Activated T-cell treated with anti-CD3 and anti-CD28 coated beads, Interleukin-2, amount 50 U/mL, for 48 hours (primary cell): ENCODE data around the gene LHPP.

ENCODE experiments used
- DNase-seq, 2 experiments: peaks; one replicate each; pipeline ENCODE4 v3.0.0-alpha.2; 2020

Gene LHPP

DNA sequence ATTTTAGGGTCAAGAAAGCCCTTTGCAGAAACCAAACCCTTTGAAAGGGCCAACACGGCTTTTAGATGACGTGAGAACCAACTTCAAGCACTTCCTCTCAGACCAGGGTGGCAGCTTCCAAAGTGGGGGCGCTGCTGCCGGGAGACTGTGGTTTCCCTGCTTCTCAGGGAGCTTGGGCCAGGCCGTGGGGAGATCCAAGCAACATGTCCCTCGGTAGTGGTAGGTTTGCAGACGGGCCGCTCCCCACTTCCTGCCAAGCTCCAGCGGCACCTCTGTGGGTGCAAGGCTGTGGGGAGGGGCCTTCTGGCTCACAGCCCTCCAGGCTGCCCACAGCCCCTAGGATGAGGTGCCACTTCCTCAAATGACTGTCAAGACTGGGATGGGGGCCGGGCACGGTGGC, 150.1 kb downstream of the LHPP start:
- peak; percentile 49 to 56 for DNase-seq

DNA sequence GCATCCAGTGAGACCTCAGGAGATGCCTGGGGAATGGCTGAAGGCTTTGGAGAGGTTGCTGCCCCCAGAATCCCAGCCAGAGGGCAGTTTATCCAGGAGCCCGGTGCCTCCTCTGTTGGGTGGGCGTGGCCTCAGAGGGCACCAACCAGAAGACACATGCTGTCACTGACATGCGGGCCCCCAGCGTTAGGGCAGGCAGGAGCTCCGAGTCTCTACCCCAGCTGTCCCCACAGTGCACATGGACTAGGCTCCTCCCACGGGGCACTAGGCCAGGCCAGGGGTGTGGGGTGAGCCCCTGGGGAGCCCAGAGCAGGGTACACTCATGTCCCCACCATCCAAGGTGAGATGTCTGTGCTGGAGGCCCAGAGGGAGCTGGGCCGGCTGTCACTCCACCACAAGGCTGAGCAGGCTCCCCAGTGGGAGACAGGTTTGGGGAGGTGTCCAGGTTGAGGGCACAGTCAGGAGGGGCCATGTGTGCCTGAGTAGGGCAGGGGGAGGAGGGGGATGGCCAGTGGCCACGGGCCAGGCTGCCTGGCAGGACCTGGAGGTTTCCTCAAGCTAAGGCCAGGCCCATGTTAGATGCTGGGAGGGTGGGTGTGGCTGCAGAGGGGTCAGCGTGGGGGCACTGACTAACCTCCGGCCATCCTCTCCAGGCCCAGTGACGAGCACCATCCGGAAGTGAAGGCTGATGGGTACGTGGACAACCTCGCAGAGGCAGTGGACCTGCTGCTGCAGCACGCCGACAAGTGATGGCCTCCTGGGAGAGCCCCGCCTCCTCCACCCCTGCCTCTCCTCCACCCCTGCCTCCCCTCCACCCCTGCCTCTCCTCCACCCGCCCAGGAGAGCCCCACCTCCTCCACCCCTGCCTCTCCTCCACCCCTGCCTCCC, 151.2 kb downstream of the LHPP start:
- DNase-seq: peak; percentile 55 to 56

DNA sequence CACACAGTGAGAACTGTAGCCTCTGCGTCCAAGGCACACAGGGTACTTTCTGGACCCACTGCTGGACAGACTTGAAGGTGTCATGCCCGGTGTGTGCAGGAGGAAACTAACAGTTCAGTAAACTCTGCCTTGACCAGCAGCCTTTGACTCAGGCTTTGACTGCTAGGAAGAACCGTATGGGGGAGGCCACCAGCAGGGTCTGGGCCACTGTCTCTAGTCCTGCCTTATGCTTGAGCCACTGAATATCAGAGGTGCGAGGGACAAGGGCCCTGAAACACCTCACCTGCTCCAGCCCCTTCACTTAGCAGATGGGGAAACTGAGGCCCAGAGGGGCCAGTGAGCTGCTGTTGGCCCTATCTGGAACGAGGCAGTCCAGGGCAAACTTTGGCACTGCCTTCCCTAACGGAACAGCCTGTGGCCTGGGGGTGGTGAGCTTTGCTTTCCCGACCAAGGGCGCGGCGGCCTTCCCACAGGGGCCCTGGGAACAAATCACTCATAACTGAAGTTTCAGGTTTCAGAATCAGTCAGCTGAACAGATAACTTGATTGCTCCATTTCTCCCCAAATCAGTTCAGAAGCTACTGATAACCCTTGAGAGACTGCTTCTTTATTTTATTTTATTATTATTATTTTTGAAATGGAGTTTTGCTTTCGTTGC, 152.5 kb downstream of the LHPP start:
- peak; percentile 80 to 82 for DNase-seq

DNA sequence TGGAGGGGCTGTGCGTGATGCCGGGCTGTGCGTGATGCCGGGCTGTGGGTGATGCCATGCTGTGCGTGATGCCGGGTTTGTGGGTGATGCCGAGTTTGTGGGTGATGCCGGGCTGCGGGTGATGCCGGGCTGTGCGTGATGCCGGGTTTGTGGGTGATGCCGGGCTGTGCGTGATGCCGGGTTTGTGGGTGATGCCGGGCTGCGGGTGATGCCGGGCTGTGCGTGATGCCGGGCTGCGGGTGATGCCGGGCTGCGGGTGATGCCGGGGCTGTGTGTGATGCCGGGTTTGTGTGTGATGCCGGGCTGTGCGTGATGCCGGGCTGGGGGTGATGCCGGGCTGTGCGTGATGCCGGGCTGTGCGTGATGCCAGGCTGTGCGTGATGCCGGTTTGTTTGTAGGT, 153.6 kb downstream of the LHPP start:
- no peak for DNase-seq

DNA sequence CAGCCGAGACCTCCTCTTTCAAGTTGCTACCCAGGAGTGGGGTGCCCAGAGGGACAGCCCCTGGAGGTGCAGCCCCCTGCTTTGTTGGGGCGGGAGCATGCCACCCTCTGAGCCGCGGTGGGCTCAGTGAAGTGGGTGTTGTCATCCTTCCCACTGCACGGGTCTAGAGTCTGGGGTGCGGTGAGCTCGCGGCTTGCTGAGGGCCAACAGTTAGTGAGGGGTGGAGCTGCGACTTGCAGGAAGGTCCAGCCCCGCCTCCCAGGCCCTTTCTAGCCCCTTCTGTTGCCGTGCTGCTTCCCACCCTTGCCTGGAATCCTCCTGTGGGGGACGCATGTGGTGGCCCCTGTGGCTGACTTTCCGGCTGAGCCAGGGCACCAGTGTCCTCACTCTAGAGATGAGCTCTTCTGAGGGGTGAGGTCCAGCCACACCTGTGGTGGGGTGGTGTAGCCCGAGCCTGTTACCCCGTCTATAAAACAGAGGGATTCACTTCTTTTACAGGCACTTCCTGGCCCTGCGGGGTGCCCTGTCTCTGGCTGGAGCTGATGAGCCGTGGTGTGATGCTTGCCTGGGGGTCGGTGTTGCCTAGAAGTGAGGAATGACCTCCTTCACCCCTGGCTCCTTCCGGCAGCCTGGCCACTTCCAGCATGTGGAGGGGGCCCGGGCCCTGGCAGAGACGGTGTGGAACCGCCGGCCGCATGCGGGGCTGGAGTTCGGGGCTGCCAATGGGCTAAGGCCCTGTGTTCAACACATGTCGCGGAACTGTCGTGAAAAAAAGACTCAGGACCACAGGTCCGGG, 154.6 kb downstream of the LHPP start:
- DNase-seq: no peak

DNA sequence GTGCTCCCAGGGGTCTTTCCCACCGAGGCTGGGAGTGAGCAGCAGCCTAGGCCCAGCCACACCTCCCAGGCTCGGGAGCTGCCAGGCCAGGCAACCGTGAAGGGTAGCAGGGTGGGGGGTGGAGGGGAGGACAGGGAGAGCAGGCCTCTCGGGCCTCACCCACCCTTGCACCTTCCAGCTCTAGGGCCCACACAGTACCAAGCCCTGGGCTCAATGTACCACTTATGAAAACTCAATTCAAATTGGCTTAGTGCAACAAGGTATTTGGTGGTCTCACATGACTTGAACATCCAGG, 155.2 kb downstream of the LHPP start:
- DNase-seq: no peak

DNA sequence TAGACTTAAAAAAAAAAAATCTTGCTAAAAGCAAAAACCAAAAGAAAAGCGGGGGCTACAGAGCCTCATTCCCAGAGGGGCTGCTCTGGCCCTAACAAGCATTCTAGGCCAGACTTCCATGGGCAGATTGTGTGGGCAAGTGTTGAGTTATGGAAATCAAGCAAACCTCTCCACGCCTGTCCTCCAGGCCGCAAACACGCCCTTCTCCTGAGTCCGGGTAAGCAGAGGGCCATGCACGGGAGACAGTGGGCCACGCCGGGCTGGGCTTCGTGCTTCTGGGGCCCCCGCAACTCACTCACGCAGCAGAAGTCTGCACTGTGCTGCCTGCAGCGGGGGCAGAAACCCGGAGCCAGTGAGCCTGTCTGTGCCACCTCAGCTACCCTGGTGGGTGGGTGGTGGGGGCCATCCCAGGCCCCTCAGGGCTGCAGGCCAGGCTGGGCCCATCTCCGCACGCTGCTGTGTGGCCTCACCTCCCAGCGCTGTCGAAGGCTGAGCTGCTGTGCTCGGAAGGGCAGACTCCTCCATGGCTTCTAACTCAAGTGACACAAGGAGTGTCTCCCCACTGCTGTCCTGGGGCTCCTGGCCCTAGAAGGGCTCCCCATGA, 156.9 kb downstream of the LHPP start:
- no peak for DNase-seq

DNA sequence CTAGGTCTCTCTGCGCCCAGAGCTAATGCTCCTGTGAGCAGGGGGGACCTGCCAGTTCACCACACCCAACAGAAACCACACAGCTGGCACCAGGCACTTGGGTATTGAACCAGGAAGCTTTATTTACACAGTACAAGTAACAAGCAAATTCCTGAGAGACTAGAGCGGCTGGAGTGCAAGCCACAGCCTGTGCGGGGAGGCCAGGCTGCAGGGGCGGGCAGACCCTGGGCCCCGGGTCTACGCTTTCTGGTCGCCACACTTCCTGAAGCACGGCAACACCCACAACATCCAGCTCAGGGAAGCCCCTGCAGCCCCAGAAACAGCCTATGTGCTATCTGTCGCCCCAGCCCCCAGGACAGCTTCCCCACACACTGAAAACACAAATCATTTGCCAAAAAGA, 157.6 kb downstream of the LHPP start:
- DNase-seq: no peak

DNA sequence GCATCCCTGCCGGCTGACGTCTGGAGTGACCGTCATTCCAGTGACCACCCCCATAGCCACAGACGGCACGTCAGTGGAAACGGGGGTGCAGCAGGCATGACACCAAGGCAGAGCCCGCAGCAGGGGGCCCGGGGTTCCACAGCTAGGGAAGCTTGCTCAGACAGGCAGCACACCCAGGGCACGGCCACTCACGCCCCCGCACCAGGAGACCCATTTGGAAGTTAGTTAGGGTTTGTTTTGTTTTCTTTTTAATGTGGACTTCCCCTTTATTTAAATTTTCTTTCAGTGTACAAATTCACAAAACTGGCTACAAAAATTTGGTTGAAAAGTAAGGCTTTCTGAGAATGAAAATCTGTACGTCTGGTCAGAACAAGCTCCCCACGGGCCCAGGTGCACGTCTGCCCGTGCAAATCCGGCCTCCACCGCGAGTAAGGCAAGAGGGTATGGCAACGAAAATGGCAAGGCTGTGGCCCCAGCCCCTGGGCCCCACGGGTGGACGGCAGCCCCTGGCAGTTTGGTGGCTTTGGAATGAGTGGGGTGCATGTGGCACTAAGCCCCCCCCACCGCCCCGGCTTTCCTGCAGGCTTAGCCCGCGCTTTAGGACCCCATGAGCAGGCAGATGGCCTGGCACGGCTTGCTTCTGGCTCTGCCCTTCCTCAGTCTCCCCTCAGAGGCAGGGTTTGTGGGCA, 158.3 kb downstream of the LHPP start:
- no peak for DNase-seq

DNA sequence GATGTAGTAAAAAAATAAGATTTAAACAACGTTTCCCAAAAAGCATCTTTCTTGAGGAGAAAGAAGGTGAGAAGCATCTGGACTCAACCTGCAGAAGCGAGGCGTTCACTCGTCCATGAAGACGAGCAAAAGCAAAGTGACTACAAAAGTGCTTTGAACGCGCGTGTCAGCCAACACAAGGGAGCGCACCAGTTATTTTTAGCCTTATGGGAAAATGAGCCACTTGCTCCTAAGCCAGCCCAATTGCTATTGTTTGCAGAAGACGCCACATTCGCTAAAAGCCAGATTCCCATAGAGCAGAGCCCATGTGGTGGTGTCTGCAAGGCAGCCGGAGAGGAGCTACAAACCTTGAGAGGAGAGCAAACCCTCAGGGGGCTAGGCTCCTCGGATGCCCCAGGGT, 160.0 kb downstream of the LHPP start:
- no peak for DNase-seq

DNA sequence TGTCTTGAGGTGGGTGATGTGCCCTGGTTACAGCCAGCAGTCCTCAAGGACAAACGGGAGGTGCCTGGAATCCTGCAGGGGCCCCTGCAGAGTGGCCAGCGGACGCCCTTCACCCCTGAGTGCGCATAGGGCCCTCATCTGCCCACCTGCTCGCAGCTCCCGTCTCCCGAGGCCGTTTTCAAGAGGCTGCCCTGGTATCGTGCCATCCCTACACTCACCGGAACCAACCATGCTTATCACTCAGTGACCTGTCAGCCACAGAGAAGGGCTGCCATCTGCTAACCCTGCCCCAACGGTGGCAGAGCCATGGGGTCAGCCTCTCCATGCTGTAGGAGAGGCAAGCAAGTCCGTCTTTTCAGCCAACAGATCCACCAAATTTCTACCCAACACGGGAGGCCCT, 160.5 kb downstream of the LHPP start:
- DNase-seq: no peak

DNA sequence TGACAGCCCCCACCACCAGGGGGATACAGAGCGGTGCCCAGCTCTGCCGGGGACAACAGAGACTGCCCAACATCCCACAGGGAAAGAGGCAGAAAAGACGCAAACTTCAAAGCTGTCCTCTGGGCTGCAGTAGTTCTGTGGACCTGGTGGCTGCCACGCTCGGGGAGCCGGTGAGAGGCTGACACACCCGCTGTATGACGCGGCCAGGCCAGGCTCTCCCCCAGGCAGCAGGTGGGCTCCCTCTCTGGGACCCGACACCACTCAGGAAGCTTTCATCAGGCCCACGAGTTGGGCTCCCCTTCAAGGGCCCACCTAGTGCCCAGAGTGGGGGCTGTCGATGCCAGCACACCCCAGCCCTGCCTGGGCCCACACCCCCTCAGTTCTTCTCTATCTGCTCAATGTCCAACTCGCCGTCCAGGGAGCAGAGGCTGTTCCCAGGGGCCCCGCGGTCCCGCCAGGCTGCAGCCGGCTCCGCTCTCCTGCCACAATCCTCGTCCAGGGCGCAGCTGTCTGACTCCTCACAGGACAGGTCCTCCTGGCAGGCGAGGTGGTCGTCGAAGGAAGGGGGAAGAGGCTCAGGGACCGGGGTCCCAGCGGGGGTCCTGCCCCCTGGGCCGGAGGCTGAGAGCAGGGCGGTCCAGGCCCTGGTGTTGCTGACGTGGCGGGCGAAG, 161.4 kb downstream of the LHPP start:
- DNase-seq: no peak

DNA sequence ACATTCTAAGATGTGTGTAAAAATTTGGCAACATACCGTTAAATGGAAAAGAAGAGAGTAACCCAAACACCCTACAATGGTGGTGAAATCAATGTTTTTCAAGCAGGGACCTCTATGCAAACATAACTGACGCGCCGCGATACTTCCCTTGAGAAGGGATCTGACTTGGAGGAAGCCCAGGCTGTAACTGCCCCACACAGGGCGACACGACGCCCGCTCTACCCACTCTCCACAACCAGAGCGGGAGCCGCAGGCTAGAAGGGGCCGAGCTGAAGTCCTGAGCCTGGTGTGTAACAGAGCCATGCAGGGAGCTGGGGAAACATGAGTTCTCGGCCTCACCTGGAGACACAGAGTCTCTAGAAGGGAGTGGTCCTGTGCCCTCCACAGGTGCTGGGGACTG, 162.4 kb downstream of the LHPP start:
- DNase-seq: no peak

DNA sequence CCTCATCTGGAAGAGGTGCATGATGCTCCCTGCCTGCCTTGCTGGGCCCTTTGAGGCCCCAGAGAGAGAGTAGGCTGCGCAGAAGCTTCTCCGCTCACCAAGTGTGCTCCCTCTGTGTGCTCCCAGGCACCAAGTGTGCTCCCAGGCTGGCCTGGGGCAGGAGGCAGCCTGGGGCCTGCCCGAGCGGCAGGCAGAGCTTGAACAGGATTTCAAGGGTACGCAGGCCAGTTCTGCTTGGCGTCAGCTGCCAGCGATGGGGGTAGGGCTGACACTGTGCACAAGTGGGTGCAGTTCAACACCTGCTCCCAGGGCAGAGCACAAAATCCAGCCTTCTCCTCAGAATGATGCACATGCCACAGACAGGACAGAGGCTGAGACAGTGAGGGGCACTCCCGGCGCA, 162.8 kb downstream of the LHPP start:
- DNase-seq: no peak

DNA sequence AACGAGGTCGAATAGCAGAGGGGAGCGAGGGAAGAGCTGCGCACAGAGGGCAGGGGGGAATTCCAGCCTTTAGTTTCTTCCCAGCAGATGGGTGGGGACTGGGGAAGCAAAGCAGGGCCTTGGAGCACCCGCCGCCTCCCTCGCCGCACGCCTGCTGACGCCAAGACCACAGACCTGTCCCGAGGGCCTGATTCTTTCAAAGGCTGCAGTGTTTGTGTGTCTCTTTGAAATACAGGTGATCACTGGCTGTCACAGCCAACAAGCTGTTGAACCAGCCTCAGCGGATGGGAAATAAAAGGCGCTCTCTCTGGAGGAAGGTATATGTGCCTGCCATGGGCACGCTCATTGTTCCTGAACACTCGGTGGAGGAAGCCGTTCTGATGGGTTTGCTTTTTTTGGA, 163.3 kb downstream of the LHPP start:
- no peak for DNase-seq

DNA sequence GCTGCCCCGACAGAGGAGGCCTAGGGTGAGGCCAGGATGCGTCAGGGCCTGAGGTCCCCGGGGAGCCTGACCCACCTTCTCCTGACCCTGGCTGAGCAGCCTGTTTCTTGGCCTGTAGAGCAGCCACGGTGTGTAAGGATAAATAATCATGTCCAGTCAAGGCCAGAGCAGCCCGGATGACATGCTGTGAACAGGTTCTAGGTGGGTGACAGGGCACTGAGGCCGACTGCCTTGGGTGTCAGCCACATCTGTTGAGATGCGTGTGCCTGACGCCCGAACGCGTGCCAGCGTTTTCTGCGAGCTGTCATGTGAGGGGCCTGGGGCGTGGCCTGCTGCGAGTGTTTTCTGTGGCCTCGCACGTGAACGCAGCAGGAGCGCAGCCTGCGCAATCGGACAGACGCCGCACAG, 164.2 kb downstream of the LHPP start:
- DNase-seq: no peak

DNA sequence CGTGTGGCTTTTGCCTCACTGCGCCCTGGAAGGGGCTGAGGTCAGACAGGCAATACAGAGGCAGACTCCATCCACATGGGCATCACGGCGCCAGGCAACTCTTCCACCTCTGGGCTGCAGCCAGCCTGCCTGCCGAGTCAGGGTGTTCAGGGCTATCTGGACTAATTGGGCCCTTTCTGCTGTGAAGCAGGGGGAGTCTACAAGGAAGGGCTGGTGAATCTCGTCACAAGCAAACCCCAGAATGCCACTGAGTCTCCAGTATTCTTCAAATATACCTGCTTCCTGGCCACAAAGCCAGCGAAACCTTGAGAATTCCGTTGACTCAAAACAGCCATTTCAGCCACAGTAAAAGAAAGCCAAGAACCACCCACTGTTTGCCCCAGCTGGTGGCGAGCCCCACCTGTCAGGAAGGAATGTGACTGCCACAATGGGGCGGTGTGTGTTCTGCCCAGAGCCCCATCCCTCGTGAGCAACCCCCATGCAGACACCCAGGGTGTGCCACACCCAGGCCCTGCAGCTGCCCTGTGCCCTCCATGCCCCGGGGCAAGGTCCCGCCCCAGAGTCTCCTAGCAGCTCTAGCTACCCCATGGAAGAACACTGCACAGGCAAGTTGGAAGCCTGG, 165.2 kb downstream of the LHPP start:
- peak; percentile 73 to 77 for DNase-seq

DNA sequence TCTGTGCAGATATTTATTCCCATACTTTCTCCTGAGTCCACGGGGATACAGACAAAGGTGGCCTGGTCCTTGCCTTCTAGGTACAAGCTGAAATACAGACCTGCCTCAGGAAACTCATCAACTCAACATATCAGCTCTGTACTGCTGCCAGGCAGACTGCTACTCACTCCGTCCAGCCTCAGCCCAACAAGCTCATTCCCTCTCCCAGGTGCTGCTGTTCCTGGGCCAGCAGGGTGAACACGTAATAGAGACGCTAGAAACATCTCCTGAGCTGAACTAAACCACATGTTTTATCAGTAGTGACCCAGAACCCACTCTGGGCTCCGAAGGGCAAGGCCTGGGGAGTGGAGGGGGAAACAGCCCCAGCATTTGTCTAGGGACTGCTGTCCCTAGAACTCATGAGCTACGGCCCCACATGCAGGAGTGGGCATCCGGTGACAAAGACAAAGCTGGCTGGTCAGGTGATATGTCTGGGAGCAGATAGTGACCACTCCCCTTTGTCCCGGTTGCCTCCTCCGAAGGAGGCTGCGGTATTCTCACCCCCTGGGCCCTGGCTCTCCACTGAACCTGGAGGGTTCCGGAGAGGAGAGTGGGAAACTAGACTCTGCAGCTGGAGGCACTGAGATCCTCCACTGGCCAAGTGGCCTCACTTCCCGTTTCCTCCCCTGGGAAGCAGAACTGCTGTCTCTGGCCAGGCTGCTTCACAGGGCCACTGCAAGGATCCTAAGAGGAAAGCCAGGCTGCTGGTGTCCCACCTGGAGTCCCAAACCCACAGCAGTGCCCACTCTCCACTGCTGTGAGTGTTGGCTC, 166.4 kb downstream of the LHPP start:
- no peak for DNase-seq

DNA sequence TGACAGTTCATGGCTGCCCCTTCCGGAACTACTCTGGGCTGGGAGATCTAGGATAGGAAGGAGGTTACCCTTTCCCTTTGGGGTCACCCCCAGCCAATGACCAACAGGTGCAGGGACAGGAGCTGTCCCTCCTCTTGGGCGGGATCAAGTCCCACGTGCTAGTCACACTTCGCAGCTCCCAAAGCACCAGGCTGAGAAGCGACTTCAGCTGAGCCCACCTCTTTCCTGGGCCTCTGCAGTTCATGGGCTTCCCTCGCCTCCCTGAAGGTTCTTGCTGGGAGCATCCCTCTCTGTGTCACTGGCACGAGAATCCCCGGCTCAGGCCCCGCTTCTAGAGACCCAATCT, 167.0 kb downstream of the LHPP start:
- DNase-seq: no peak

DNA sequence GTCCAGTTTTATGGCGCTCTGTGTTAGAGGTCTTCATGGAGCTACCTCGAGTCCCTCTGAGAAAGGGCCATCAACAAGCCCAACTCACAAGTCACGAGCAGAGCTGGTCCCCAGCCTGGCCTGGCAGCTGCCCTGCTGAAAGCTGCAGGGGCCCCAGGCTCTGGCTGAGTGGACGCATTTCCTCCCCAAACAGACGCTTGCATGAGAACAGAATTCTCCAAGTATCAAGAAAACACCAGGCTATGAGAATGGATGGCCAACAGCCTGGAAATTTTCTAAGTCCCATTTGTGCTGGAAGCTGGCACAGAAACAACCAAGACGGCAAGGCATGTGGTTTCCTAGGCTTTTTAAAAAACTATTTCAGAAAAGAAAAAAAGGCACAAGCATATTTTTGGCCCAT, 167.8 kb downstream of the LHPP start:
- no peak for DNase-seq

DNA sequence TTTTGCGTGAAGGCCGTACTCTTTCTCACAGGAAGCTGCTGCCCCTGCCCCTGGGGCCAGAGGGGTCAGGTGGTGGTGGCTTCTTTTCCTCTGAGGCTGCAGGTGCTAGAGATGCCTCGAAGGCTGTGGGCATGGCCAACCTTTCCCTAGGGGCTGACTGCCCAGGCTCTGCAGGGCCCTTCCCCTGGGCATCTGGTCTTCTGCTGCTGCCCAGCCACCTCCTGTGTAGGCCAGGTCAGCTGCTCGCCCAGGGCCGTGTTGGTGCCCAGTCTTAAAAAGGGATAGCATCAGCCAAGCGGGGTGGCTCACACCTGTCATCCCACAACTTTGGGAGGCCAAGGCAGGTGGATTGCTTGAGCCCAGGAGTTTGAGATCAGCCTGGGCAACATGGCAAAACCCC, 168.2 kb downstream of the LHPP start:
- DNase-seq: no peak
